ENCODE results near the gene BNIPL.

The BNIPL gene

DNA sequence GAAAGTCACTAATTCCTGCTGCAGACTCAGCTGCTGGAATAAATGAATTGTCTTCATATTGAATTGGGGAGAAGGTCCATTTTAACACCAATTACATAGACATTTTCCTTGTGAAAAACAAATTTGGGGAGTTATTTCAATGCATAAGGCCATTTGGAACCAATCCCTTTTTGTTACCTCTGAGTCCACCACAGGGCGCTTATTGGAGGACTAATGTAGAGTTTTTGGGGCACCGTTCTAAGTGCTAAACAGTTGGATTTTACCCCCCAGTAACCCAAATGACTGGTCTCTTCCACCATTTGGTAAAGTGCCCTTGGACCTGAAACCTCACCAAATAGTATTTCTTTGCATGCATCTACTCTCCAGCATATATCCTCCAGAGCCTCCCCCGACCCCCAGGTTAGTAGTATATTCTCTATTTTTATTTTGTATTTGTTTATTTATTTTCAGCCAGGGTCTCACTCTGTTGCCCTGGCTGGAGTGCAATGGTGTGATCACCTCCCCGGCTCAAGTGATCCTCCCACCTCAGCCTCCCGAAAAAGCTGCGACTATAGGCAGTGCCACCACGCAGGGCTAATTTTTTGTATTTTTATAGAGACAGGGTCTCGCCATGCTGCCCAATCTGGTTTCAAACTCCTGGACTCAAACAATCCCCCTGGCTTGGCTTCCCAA, 26.6 kb upstream of the BNIPL start:
- peak overlapping the region; percentile 98 for H3K4me3 ChIP-seq (replicated peaks; ENCODE audit: low read depth, low read length)
- TF ChIP-seq, protein P1, sequence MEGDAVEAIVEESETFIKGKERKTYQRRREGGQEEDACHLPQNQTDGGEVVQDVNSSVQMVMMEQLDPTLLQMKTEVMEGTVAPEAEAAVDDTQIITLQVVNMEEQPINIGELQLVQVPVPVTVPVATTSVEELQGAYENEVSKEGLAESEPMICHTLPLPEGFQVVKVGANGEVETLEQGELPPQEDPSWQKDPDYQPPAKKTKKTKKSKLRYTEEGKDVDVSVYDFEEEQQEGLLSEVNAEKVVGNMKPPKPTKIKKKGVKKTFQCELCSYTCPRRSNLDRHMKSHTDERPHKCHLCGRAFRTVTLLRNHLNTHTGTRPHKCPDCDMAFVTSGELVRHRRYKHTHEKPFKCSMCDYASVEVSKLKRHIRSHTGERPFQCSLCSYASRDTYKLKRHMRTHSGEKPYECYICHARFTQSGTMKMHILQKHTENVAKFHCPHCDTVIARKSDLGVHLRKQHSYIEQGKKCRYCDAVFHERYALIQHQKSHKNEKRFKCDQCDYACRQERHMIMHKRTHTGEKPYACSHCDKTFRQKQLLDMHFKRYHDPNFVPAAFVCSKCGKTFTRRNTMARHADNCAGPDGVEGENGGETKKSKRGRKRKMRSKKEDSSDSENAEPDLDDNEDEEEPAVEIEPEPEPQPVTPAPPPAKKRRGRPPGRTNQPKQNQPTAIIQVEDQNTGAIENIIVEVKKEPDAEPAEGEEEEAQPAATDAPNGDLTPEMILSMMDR (IDR thresholded peaks at IDR 0.05; ENCODE audit: low read length, missing control alignments) = no peak
- DNase-seq (ENCODE audit: low read depth) = no peak

DNA sequence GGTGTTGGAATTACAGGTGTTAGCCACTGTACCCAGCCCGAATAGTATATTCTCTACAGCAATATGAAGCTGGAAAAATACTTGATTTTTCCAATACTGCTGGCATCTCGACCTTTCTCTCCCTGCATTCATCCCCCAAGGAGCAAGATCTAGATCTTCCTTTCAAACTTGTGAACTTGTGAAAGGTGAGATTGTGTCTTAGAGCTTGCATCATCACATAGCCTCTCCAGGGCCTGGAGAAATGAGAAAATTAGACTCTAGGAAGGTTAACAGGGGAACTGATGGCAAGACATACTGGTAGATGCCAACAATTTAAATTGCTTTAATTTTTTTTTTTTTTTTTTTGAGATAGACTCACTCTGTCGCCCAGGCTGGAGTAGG, 26.1 kb upstream of the BNIPL start:
- no peak for DNase-seq (ENCODE audit: low read depth)
- H3K4me3 ChIP-seq (replicated peaks; ENCODE audit: low read depth, low read length) = no peak overlapping the region
- TF ChIP-seq, protein P1 (IDR thresholded peaks at IDR 0.05; ENCODE audit: low read length, missing control alignments) = no peak

DNA sequence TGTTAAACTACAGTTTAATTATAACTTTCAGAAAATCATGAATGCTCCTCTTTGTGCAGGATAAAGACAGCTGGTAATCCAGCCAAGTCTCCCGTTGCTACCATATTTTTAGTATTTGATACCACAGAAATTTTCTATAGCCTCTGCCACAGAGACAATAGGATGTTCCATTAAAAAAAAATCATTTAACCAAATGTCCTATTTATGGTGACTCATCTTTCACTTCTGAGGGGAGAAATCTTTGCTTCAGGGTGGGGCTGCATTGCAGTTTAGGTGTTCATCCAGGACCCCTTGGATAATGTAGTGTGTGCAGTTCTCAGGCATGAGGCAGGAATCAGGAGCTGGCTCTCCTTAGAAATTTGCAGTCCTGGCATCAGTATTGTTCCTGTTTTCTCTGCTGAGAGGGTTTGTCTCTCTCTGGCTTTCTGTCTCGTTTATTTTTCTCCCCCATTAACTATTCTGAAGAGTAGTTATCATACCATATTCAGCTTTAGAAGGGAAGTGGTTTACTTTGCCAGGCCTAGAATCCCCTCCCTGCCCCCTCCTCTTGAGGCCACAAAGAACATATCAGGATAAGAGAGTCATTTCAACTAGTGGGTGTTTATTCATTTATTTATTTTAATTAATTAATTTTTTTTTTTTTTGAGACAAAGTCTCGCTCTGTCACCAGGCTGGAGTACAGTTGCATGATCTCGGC, 25.1 kb upstream of the BNIPL start:
- no peak for DNase-seq (ENCODE audit: low read depth)
- TF ChIP-seq, protein P1 (IDR thresholded peaks at IDR 0.05; ENCODE audit: low read length, missing control alignments) = no peak
- no peak overlapping the region for H3K4me3 ChIP-seq (replicated peaks; ENCODE audit: low read depth, low read length)

DNA sequence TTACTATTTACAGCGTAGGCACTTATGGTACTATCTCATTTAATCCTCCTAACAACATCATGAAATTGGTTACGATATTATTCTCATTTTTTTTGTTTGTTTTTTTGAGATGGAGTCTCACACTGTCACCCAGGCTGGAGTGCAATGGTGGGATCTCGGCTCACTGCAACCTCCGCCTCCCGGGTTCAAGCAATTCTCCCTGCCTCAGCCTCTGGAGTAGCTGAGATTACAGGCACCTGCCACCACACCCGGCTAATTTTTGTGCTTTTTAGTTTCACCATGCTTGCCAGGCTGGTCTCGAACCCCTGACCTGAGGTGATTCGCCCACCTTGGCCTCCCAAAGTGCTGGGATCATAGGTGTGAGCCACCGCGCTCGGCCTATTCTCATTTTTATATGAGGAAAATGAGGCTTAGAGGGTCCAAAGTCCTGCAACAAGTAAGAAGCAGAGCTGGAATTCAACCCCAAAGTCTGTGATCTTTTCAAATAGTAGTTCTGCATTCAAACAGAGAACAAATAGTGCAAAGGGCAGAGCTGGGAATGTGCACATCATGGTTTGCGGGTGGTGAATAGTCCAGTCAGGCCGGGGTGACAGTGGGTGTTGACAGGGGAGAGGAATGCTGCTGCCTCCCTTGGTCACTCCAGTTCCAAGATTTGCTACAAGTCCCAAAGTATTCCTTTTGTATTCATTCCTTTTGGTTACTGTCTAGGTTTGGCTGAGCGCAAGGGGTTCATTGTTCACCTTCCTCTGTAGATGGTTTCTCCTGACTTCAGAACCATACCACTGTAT, 23.5 kb upstream of the BNIPL start:
- TF ChIP-seq, protein P1 (IDR thresholded peaks at IDR 0.05; ENCODE audit: low read length, missing control alignments) = no peak
- DNase-seq (ENCODE audit: low read depth) = peak; percentile 56
- H3K4me3 ChIP-seq (replicated peaks; ENCODE audit: low read depth, low read length) = no peak overlapping the region

DNA sequence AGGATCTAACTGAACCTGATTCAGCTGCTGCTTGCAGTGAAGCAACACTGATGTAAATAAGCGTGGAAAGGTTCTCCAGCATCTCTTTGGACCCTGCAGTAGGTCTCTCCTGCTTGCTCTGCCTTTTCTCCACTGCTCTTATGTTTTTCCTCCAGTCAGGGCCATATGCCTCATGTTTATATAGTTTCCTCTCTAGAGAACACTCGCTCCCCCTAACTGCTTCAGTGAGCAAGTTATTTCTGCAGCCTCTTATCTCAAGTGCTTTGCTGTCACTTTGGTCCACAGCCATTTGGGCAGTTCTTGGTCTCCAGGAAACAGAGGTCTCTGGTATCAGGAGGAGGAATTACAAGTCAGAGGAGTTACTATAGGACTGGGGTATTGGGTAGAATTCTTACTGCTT, 22.9 kb upstream of the BNIPL start:
- H3K4me3 ChIP-seq (replicated peaks; ENCODE audit: low read depth, low read length) = no peak overlapping the region
- TF ChIP-seq, protein P1 (IDR thresholded peaks at IDR 0.05; ENCODE audit: low read length, missing control alignments) = peak; percentile 28
- peak; percentile 73 for DNase-seq (ENCODE audit: low read depth)

DNA sequence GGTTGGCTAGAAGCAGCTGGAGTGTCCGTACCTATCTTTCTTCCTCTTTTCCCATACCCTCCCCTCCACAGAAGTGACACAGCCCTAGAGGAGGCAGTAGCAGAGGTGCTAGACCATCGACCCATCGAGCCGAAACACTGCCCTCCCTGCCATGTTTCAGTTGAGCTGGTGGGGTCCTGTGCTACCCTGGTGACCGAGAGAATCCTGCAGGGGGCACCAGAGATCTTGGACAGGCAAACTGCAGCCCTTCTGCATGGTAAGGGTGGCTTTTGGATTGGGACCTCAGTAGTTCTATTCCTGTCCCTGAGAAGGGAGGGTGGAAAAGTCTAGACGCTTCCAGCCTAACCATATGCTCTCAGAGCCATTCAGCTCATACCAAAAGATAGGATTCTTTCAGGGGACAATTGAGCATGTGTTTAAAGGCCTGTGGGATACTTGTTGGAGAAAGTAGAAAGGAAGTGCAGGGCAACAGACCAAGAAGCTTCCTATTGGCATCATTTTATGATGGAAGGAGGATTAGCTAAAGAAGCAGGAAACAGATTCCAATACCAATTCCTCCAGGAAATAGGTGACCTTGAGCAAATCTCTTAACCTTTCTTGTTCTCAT, 11.7 kb upstream of the BNIPL start:
- no peak overlapping the region for H3K4me3 ChIP-seq (replicated peaks; ENCODE audit: low read depth, low read length)
- DNase-seq (ENCODE audit: low read depth) = peak; percentile 79
- TF ChIP-seq, protein P1 (IDR thresholded peaks at IDR 0.05; ENCODE audit: low read length, missing control alignments) = peak; percentile 88

Data from fibroblast of pulmonary artery (primary cell).